OCI-LY7 (cell line): ENCODE results near the gene CNTNAP5. TPM values are rescaled to one million over a fixed set of nuclear protein-coding genes. Genes with fewer than 3 reads are reported as not detected.

Source experiments
- BruUV-seq: library from RNA; stranded (reverse); fragments of 400-500 nt; replicated peaks from 2 replicates; lab custom pipeline; 2021; lab: Mats Ljungman, UMichigan
- CTCF ChIA-PET: fragments of 300-600 bp; sonication (Branson Sonifier 250); formaldehyde crosslinking; loops from one replicate; lab custom pipeline; 2022; ENCODE audit warnings: antibody characterized with exemption; ENCODE audit not compliant: unreplicated experiment; lab: Charles Lee
- POLR2A ChIA-PET: fragments of 300-600 bp; sonication (Branson Sonifier 250); formaldehyde crosslinking; loops from one replicate; lab custom pipeline; 2022; ENCODE audit warnings: antibody characterized with exemption; lab: Charles Lee
- DNase-seq: peaks from one replicate; pipeline ENCODE4 v3.0.0-alpha.2; 2015; ENCODE audit warnings: low spot score
- H2AFZ ChIP-seq: fragments of 200-600 bp; sonication (generic), shearing (Covaris generic); 2 replicates; pipeline ENCODE4 v1.6.1; 2014; ENCODE audit warnings: mild to moderate bottlenecking, antibody characterized with exemption, low read length, moderate library complexity
- H3K27ac ChIP-seq: fragments of 200-600 bp; sonication (generic); 2 replicates; pipeline ENCODE4 v1.5.1; 2014; ENCODE audit warnings: mixed run types, low read depth, mild to moderate bottlenecking, moderate library complexity, low read length, inconsistent platforms; ENCODE audit not compliant: poor library complexity, severe bottlenecking
- H3K36me3 ChIP-seq: fragments of 200-600 bp; sonication (generic); 2 replicates; pipeline ENCODE4 v1.6.1; 2014; ENCODE audit warnings: mild to moderate bottlenecking, antibody characterized with exemption, low read length, moderate library complexity, mixed read lengths; ENCODE audit not compliant: insufficient read depth
- H3K4me1 ChIP-seq: fragments of 200-600 bp; sonication (generic); 2 replicates; pipeline ENCODE4 v1.5.1; 2014; ENCODE audit warnings: mild to moderate bottlenecking, low read length; ENCODE audit not compliant: insufficient read depth, poor library complexity, severe bottlenecking
- H3K4me2 ChIP-seq: fragments of 200-600 bp; sonication (generic); 2 replicates; pipeline ENCODE4 v1.6.1; 2014; ENCODE audit warnings: mild to moderate bottlenecking, low read length
- H3K4me3 ChIP-seq: fragments of 200-600 bp; sonication (generic); 2 replicates; pipeline ENCODE4 v1.5.1; 2014; ENCODE audit warnings: mild to moderate bottlenecking, low read depth, low read length; ENCODE audit not compliant: poor library complexity, severe bottlenecking
- H3K79me2 ChIP-seq: fragments of 200-600 bp; sonication (generic); 2 replicates; pipeline ENCODE4 v1.6.1; 2016; ENCODE audit warnings: low read depth, mild to moderate bottlenecking, low read length, moderate library complexity, mixed read lengths; ENCODE audit not compliant: insufficient read depth
- H3K9me2 ChIP-seq: fragments of 200-600 bp; sonication (generic); 2 replicates; pipeline ENCODE4 v1.6.1; 2016; ENCODE audit warnings: mild to moderate bottlenecking, low read length, mixed read lengths; ENCODE audit not compliant: insufficient read depth
- H3K9me3 ChIP-seq: fragments of 200-600 bp; sonication (generic); 2 replicates; pipeline ENCODE4 v1.6.1; 2014; ENCODE audit warnings: mild to moderate bottlenecking, mixed run types, low read length, mixed read lengths
- H4K20me1 ChIP-seq: fragments of 200-600 bp; sonication (generic); 2 replicates; pipeline ENCODE4 v1.6.1; 2014; ENCODE audit warnings: mild to moderate bottlenecking, antibody characterized with exemption, low read length, moderate library complexity, mixed read lengths; ENCODE audit not compliant: insufficient read depth
- EZH2phosphoT487 ChIP-seq: fragments of 200-600 bp; sonication (generic); IDR thresholded peaks from 2 replicates; pipeline ENCODE4 v1.6.1; 2018; ENCODE audit warnings: low read depth, borderline replicate concordance, mild to moderate bottlenecking, mixed run types, antibody characterized with exemption, low read length, moderate library complexity, mixed read lengths
- intact Hi-C: fragments of 100-400 bp; cut with micrococcal nuclease; formaldehyde crosslinking; loops from one replicate; pipeline ENCODE4 v1.10.0; 2022; ENCODE audit not compliant: unreplicated experiment
- total RNA-seq, 2 experiments: library from RNA; depleted of rRNA in 1 of 2; stranded (reverse); fragments of >200 nt in 1 of 2; shearing (Covaris generic) in 1 of 2; gene quantifications; 2 replicates each; pipeline ENCODE4 v1.2.3, GENCODE V29; 2014 to 2022
- TF ChIP-seq, protein P1 (sequence below): fragments of 200-600 bp; sonication (generic); conservative IDR thresholded peaks from 2 replicates; pipeline ENCODE4 v1.5.1; 2014; ENCODE audit warnings: mild to moderate bottlenecking, antibody characterized with exemption, low read length, moderate library complexity, mixed read lengths

CNTNAP5 gene
- total RNA-seq, 2 experiments from 2014 or later, result not detected

DNA sequence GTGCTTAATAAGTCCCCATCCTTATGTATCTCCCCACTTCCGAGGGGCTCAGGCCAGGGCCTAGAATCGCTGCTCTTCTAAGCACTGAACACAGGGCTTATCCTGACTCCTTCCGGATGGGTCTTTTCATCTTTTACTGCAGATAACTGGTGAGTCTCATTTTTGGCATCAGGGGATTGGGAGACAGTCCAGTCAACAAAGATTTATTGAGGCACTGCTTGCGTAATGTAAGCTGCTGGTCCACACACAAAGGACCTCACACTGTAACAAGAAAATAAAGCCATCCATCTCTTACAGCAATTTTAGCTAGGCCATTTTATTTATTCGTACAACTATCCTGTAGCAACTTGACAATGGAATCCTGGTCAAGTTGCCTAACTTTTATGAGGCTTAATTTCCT is 600.5 kb downstream of the CNTNAP5 start:
- no peak overlapping the region for H2AFZ ChIP-seq
- DNase-seq, result no peak
- TF ChIP-seq, protein P1, sequence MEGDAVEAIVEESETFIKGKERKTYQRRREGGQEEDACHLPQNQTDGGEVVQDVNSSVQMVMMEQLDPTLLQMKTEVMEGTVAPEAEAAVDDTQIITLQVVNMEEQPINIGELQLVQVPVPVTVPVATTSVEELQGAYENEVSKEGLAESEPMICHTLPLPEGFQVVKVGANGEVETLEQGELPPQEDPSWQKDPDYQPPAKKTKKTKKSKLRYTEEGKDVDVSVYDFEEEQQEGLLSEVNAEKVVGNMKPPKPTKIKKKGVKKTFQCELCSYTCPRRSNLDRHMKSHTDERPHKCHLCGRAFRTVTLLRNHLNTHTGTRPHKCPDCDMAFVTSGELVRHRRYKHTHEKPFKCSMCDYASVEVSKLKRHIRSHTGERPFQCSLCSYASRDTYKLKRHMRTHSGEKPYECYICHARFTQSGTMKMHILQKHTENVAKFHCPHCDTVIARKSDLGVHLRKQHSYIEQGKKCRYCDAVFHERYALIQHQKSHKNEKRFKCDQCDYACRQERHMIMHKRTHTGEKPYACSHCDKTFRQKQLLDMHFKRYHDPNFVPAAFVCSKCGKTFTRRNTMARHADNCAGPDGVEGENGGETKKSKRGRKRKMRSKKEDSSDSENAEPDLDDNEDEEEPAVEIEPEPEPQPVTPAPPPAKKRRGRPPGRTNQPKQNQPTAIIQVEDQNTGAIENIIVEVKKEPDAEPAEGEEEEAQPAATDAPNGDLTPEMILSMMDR, result no peak
- TF ChIP-seq EZH2phosphoT487, result no peak
- POLR2A ChIA-PET, result no interaction called here
- H3K36me3 ChIP-seq, result no peaks in the 10 kb centered on the region
- no peaks in the 10 kb centered on the region for H4K20me1 ChIP-seq
- no peaks in the 10 kb centered on the region for H3K9me3 ChIP-seq
- CTCF ChIA-PET, result no interaction called here
- no peaks in the 10 kb centered on the region for H3K9me2 ChIP-seq
- H3K4me1 ChIP-seq, result no peaks in the 10 kb centered on the region
- intact Hi-C loops, result no loop called here
- no peak overlapping the region for H3K4me2 ChIP-seq
- no peaks in the 10 kb centered on the region for H3K79me2 ChIP-seq
- no TSS peak for BruUV-seq
- H3K27ac ChIP-seq, result no peak overlapping the region
- H3K4me3 ChIP-seq, result no peak overlapping the region

DNA sequence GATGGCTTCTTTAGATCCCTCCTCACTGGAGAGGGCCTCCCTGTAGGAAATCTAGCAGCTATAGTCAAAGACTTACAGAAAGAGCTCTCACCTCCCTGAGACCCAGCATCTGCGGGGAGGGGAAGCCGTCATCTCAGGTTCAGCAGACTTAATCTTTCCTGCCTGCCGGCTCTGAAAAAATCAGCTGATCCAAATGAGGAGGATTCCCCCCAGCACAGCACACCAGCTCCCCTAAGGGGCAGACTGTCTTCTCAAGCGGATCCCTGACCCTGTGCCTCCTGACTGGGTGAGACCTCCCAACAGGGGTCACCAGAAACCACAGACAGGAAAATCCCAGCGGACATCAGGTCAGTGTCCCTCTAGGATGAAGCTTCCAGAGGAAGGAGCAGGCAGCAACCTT is 601.9 kb downstream of the CNTNAP5 start:
- H4K20me1 ChIP-seq, result no peaks in the 10 kb centered on the region
- CTCF ChIA-PET, result no interaction called here
- H3K4me2 ChIP-seq, result no peak overlapping the region
- POLR2A ChIA-PET, result no interaction called here
- H3K4me3 ChIP-seq, result no peak overlapping the region
- no peak overlapping the region for H3K27ac ChIP-seq
- H3K36me3 ChIP-seq, result no peaks in the 10 kb centered on the region
- TF ChIP-seq EZH2phosphoT487, result no peak
- TF ChIP-seq, protein P1, result no peak
- H3K9me3 ChIP-seq, result no peaks in the 10 kb centered on the region
- BruUV-seq, result no TSS peak
- H3K4me1 ChIP-seq, result no peaks in the 10 kb centered on the region
- no peaks in the 10 kb centered on the region for H3K9me2 ChIP-seq
- H2AFZ ChIP-seq, result no peak overlapping the region
- intact Hi-C loops, result no loop called here
- no peak for DNase-seq
- H3K79me2 ChIP-seq, result no peaks in the 10 kb centered on the region

DNA sequence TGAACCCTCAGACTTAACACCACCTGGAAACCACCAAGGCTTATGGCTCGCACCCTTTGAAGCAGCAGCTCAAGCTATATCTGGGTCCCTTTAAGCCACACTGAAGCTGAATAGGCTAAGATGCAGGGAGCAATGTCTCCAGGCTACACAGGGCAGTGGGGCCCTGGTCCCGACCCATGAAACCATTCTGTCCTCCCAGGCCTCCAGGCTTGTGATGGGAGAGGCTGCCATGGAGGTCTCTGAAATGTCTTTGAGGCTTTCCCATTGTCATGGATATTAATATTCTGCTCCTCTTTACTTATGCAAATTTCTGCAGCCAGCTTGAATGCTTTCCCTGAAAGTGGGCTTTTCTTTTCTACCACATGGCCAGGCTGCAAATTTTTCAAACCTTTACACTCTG is 608.7 kb downstream of the CNTNAP5 start:
- intact Hi-C loops, result no loop called here
- ChIA-PET POLR2A (no interaction called here), CTCF (no interaction called here)
- no peaks in the 10 kb centered on the region for H4K20me1 ChIP-seq
- no peaks in the 10 kb centered on the region for H3K79me2 ChIP-seq
- no peak overlapping the region for H3K4me2 ChIP-seq
- no peaks in the 10 kb centered on the region for H3K9me2 ChIP-seq
- H3K36me3 ChIP-seq, result no peaks in the 10 kb centered on the region
- TF ChIP-seq, protein P1, result no peak
- no peak for TF ChIP-seq EZH2phosphoT487
- no peak for DNase-seq
- no peaks in the 10 kb centered on the region for H3K4me1 ChIP-seq
- H2AFZ ChIP-seq, result no peak overlapping the region
- BruUV-seq, result no TSS peak
- H3K27ac ChIP-seq, result no peak overlapping the region
- no peaks in the 10 kb centered on the region for H3K9me3 ChIP-seq
- H3K4me3 ChIP-seq, result no peak overlapping the region
